H1 (cell line): ENCODE results near the gene CXCL12. TPM values are rescaled to one million over a fixed set of nuclear protein-coding genes. Genes with fewer than 3 reads are reported as not detected.

ENCODE experiments used
- CTCF ChIA-PET: fragments of 300-600 bp; sonication (Branson Sonifier 250); formaldehyde crosslinking; loops from one replicate; lab custom pipeline; 2021; ENCODE audit not compliant: partially characterized antibody; lab: Charles Lee
- POLR2A ChIA-PET: fragments of 300-600 bp; sonication (Branson Sonifier 250); formaldehyde crosslinking; loops from one replicate; lab custom pipeline; 2021; ENCODE audit warnings: inconsistent platforms; ENCODE audit not compliant: partially characterized antibody; lab: Charles Lee
- DNase-seq, 2 experiments: peaks; one replicate each; pipeline versions ENCODE4 v3.0.0 to v3.0.0-alpha.2; 2010 to 2022; ENCODE audit warnings: low spot score in 2 of 2, low read depth in 1 of 2, mixed read lengths in 1 of 2
- FAIRE-seq: peaks from 2 replicates; lab custom pipeline; 2011; peaks lifted over from hg19 to GRCh38; lab: Jason Lieb, UNC
- H2AFZ ChIP-seq: 2 replicates; pipeline ENCODE4 v1.8.1; 2012; ENCODE audit warnings: low read length, inconsistent platforms
- H2AK5ac ChIP-seq: 2 replicates; pipeline ENCODE4 v1.6.1; 2013; ENCODE audit warnings: low read depth, low read length
- H2BK120ac ChIP-seq: replicated peaks from 2 replicates; pipeline ENCODE3; 2013; ENCODE audit warnings: low read depth, low read length, inconsistent platforms
- H2BK12ac ChIP-seq: 2 replicates; pipeline ENCODE4 v1.6.1; 2013; ENCODE audit warnings: low read depth, low read length
- H2BK15ac ChIP-seq: 2 replicates; pipeline ENCODE4 v1.6.1; 2013; ENCODE audit warnings: low read length
- H2BK20ac ChIP-seq: 2 replicates; pipeline ENCODE4 v1.6.1; 2013; ENCODE audit warnings: low read length
- H2BK5ac ChIP-seq: 2 replicates; pipeline ENCODE4 v1.6.1; 2013; ENCODE audit warnings: low read depth, low read length
- H3K14ac ChIP-seq: 2 replicates; pipeline ENCODE4 v1.6.1; 2013; ENCODE audit warnings: inconsistent platforms; ENCODE audit not compliant: insufficient read length
- H3K18ac ChIP-seq: 2 replicates; pipeline ENCODE4 v1.6.1; 2013; ENCODE audit warnings: low read length; ENCODE audit errors: extremely low read depth
- H3K23ac ChIP-seq: 2 replicates; pipeline ENCODE4 v1.6.1; 2013; ENCODE audit warnings: inconsistent platforms; ENCODE audit not compliant: insufficient read length
- H3K23me2 ChIP-seq: 2 replicates; pipeline ENCODE4 v1.6.1; 2013; ENCODE audit warnings: low read depth, low read length
- H3K27ac ChIP-seq: 2 replicates; pipeline ENCODE4 v1.6.1; 2011; ENCODE audit warnings: low read depth, low read length, inconsistent platforms
- H3K27me3 ChIP-seq, 4 experiments: replicated peaks in 1 of 4; 1 replicate in 1 of 4; 2 replicates in 3 of 4; pipeline versions ENCODE4 v1.6.1 to v1.8.1; 2011 to 2013; ENCODE audit warnings: low read length in 3 of 4, mild to moderate bottlenecking in 3 of 4, inconsistent platforms in 2 of 4, mixed read lengths in 2 of 4, moderate library complexity in 1 of 4; ENCODE audit not compliant: control insufficient read depth in 3 of 4, insufficient read depth in 3 of 4; ENCODE audit errors: extremely low read depth in 1 of 4
- H3K36me3 ChIP-seq, 4 experiments: 2 replicates each; pipeline versions ENCODE4 v1.6.1 to v1.8.1; 2011 to 2013; ENCODE audit warnings: mild to moderate bottlenecking in 4 of 4, low read length in 3 of 4, moderate library complexity in 2 of 4, control low read depth in 1 of 4, inconsistent platforms in 1 of 4; ENCODE audit not compliant: insufficient read depth in 4 of 4, control insufficient read depth in 2 of 4
- H3K4ac ChIP-seq: replicated peaks from 2 replicates; pipeline ENCODE3; 2013; ENCODE audit warnings: low read length, low read depth, mixed read lengths, inconsistent platforms; ENCODE audit not compliant: insufficient read length
- H3K4me1 ChIP-seq, 4 experiments: replicated peaks in 1 of 4; 1 replicate in 1 of 4; 2 replicates in 3 of 4; pipeline versions ENCODE4 v1.6.1 to v1.8.1; 2011 to 2013; ENCODE audit warnings: low read length in 3 of 4, inconsistent platforms in 2 of 4, mixed read lengths in 1 of 4; ENCODE audit not compliant: insufficient read depth in 4 of 4, control insufficient read depth in 3 of 4
- H3K4me2 ChIP-seq, 2 experiments: 2 replicates each; pipeline versions ENCODE4 v1.6.1 to v1.8.1; 2011 to 2013; ENCODE audit warnings: low read depth in 2 of 2, low read length in 2 of 2, control low read depth in 1 of 2, inconsistent platforms in 1 of 2, mild to moderate bottlenecking in 1 of 2; ENCODE audit not compliant: insufficient read depth in 1 of 2
- H3K4me3 ChIP-seq, 4 experiments: fragments of 200-600, 300-600 bp in 1 of 4; sonication (generic), shearing (Covaris generic), sonication (Bioruptor Twin) in 1 of 4; 2 replicates each; pipeline versions ENCODE4 v1.5.1 to v1.8.1; 2011 to 2016; ENCODE audit warnings: low read length in 4 of 4, low read depth in 3 of 4, control low read depth in 2 of 4, inconsistent platforms in 2 of 4, mild to moderate bottlenecking in 2 of 4, mixed read lengths in 1 of 4, moderate library complexity in 1 of 4; ENCODE audit not compliant: insufficient read depth in 2 of 4; ENCODE audit errors: extremely low read depth in 1 of 4
- H3K56ac ChIP-seq: replicated peaks from 2 replicates; pipeline ENCODE3; 2013; ENCODE audit warnings: low read depth, mild to moderate bottlenecking, mixed read lengths, low read length, inconsistent platforms; ENCODE audit not compliant: insufficient read length
- H3K79me1 ChIP-seq: 2 replicates; pipeline ENCODE4 v1.6.1; 2013; ENCODE audit warnings: low read depth, low read length, control low read depth
- H3K79me2 ChIP-seq, 2 experiments: 2 replicates each; pipeline versions ENCODE4 v1.6.1 to v1.8.1; 2012 to 2013; ENCODE audit warnings: low read length in 2 of 2, mild to moderate bottlenecking in 2 of 2, inconsistent platforms in 1 of 2; ENCODE audit not compliant: insufficient read depth in 2 of 2, control insufficient read depth in 1 of 2
- H3K9ac ChIP-seq, 4 experiments: replicated peaks in 1 of 4; 1 replicate in 1 of 4; 2 replicates in 3 of 4; pipeline versions ENCODE4 v1.6.1 to v1.8.1; 2011 to 2013; ENCODE audit warnings: low read depth in 3 of 4, low read length in 3 of 4, control low read depth in 2 of 4, mild to moderate bottlenecking in 2 of 4, moderate library complexity in 2 of 4, inconsistent platforms in 1 of 4; ENCODE audit errors: extremely low read depth in 1 of 4
- H3K9me3 ChIP-seq, 2 experiments: 2 replicates each; pipeline versions ENCODE4 v1.6.1 to v1.8.1; 2012 to 2013; ENCODE audit warnings: mild to moderate bottlenecking in 2 of 2, moderate library complexity in 2 of 2, control low read depth in 1 of 2, inconsistent platforms in 1 of 2, low read depth in 1 of 2, low read length in 1 of 2, mixed read lengths in 1 of 2; ENCODE audit not compliant: insufficient read depth in 2 of 2
- H4K20me1 ChIP-seq, 2 experiments: replicated peaks in 1 of 2; 2 replicates each; pipeline versions ENCODE3 to v1.8.1; 2011 to 2013; ENCODE audit warnings: inconsistent platforms in 2 of 2, low read length in 2 of 2, mild to moderate bottlenecking in 1 of 2; ENCODE audit not compliant: insufficient read depth in 2 of 2, control insufficient read depth in 1 of 2
- H4K5ac ChIP-seq: 2 replicates; pipeline ENCODE4 v1.6.1; 2013; ENCODE audit warnings: low read length, low read depth, mixed read lengths, inconsistent platforms; ENCODE audit not compliant: insufficient read length
- H4K8ac ChIP-seq: 2 replicates; pipeline ENCODE4 v1.8.0; 2013; ENCODE audit warnings: mild to moderate bottlenecking, moderate library complexity, low read length, inconsistent platforms; ENCODE audit not compliant: insufficient read depth; ENCODE audit errors: extremely low read depth
- H4K91ac ChIP-seq: replicated peaks from 2 replicates; pipeline ENCODE3; 2013; ENCODE audit warnings: low read length, mixed read lengths, inconsistent platforms; ENCODE audit not compliant: insufficient read length
- ASH2L ChIP-seq: fragments of 200-600, 300-600 bp; sonication (generic); IDR thresholded peaks from one replicate; pipeline ENCODE4 v1.7.1; 2017; ENCODE audit warnings: low read length
- CBX8 ChIP-seq: fragments of 300-800, 300-1000 bp; sonication (generic); IDR thresholded peaks from 2 replicates; pipeline ENCODE4 v1.7.1; 2016; ENCODE audit warnings: low read depth, low read length, borderline replicate concordance
- CHD2 ChIP-seq: IDR thresholded peaks from 2 replicates; pipeline ENCODE4 v1.6.1; 2012; ENCODE audit warnings: low read length, improper control_type of control experiment
- JUN ChIP-seq: IDR thresholded peaks from 2 replicates; pipeline ENCODE4 v1.6.1; 2011; ENCODE audit warnings: low read depth, mild to moderate bottlenecking, improper control_type of control experiment, low read length
- KDM1A ChIP-seq: fragments of 200-600, 300-600 bp; sonication (generic); IDR thresholded peaks from 2 replicates; pipeline ENCODE4 v1.7.1; 2016; ENCODE audit warnings: mild to moderate bottlenecking, low read length, borderline replicate concordance
- KDM5A ChIP-seq: fragments of 200-600 bp; IDR thresholded peaks from 2 replicates; pipeline ENCODE4 v1.7.1; 2012; ENCODE audit warnings: mild to moderate bottlenecking, low read length, inconsistent platforms, mixed read lengths
- NANOG ChIP-seq: IDR thresholded peaks from 2 replicates; pipeline ENCODE4 v1.6.1; 2011; ENCODE audit warnings: low read length, low read depth, mild to moderate bottlenecking, inconsistent platforms; ENCODE audit not compliant: insufficient read depth, poor library complexity, severe bottlenecking
- SIN3A ChIP-seq, 2 experiments: IDR thresholded peaks in 1 of 2; conservative IDR thresholded peaks in 1 of 2; 2 replicates each; pipeline ENCODE4 v1.6.1; 2011 to 2012; ENCODE audit warnings: low read length in 2 of 2, improper control_type of control experiment in 1 of 2, low read depth in 1 of 2, mild to moderate bottlenecking in 1 of 2
- SP2 ChIP-seq: IDR thresholded peaks from 2 replicates; pipeline ENCODE4 v1.6.1; 2012; ENCODE audit warnings: mild to moderate bottlenecking, low read length, inconsistent platforms
- SUZ12 ChIP-seq: fragments of 200-600 bp; sonication (generic); IDR thresholded peaks from 2 replicates; pipeline ENCODE4 v1.6.1; 2012; ENCODE audit warnings: mild to moderate bottlenecking, inconsistent platforms, low read length, moderate library complexity, mixed read lengths
- TBP ChIP-seq: IDR thresholded peaks from 2 replicates; pipeline ENCODE4 v1.6.1; 2011; ENCODE audit warnings: low read depth, low read length, improper control_type of control experiment
- TCF12 ChIP-seq: IDR thresholded peaks from 2 replicates; pipeline ENCODE4 v1.6.1; 2011; ENCODE audit warnings: low read depth, mild to moderate bottlenecking, low read length
- YY1 ChIP-seq: IDR thresholded peaks from 2 replicates; pipeline ENCODE4 v1.6.1; 2011; ENCODE audit warnings: low read depth, mild to moderate bottlenecking, low read length
- whole genome bisulfite sequencing, 2 experiments: shearing (Covaris generic) in 1 of 2; methylation state at CpG; one replicate each; pipeline versions ENCODE4 v1.1.6 to v1.1.7; 2013 to 2015; ENCODE audit warnings: low lambda C conversion rate in 2 of 2, mixed read lengths in 2 of 2, inconsistent platforms in 1 of 2, low coverage in 1 of 2, missing lambda C conversion rate in 1 of 2; ENCODE audit not compliant: insufficient replicate concordance in 2 of 2, insufficient coverage in 1 of 2, insufficient read length in 1 of 2; ENCODE audit errors: extremely low coverage in 1 of 2, missing lambda C conversion rate in 1 of 2; 5-methylcytosine and 5-hydroxymethylcytosine counted together
- polyA plus RNA-seq, 7 experiments: library from polyadenylated mRNA; depleted of rRNA in 3 of 7; stranded (reverse) in 5 of 7; unstranded in 2 of 7; fragments of >200 nt in 5 of 7; fragments of 200-250 nt in 2 of 7; gene quantifications; 1 replicate in 5 of 7; 2 replicates in 1 of 7; 4 replicates in 1 of 7; pipeline versions ENCODE4 v1.2.1 to v1.2.3, GENCODE V29; 2011 to 2013; ENCODE audit warnings: missing spikeins in 2 of 7, mixed read lengths in 2 of 7
- total RNA-seq: library from RNA; stranded (reverse); fragmentation: NEBNext Ultra II Directional; extraction: Animal tissue kit (Norgen Biotek cat#: 25700); gene quantifications from 2 replicates; pipeline ENCODE4 v1.2.1, GENCODE V29; 2021
- TF ChIP-seq, protein P1 (sequence below): IDR thresholded peaks from 2 replicates; pipeline ENCODE4 v1.6.1; 2011; ENCODE audit warnings: low read depth, mild to moderate bottlenecking, low read length; ENCODE audit not compliant: insufficient read depth

The CXCL12 gene
- total and polyA plus RNA-seq, 2 of the 8 experiments (the other 6 are each of a cell fraction or from before 2014, with no cell fraction given) = 51.4 to 53.8 TPM

DNA sequence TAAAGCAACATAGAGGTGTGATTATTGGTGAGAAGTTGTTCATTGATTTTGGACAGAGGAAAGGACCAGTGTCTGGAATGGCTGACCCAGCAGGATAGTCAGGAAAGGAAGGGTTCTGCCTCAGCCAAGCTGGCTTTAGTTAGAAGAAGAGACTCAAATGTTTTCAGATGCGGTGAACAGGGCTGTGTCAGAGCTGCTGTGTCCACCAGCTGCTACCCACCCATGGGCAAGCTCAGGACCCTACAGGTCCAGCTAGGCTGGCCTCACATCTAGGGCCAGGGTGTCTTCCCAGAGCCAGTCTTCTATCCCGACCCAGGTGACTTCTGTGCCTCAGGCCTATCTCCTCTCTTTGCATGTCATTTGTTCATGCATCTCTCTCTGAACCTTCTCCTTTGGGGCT, 37.3 kb upstream of the CXCL12 start:
- Histone ChIP-seq H3K4ac (no peak overlapping the region), H2BK15ac (no peak overlapping the region), H3K14ac (no peak overlapping the region), H4K20me1 (no peaks in the 10 kb centered on the region), H3K27me3 (no peaks in the 10 kb centered on the region), H3K27ac (no peak overlapping the region), H2BK20ac (no peak overlapping the region), H3K9me3 (0 out of 4 replicates have a peak, but pooled peaks cover 0 to 3% of the 10 kb centered on the region in 2 experiments), H4K5ac (no peak overlapping the region), H3K56ac (no peak overlapping the region), H3K18ac (no peak overlapping the region), H2BK120ac (no peak overlapping the region), H3K4me1 (0 out of 7 replicates have a peak, but pooled peaks cover 0 to 2% (median 0%) of the 10 kb centered on the region in 4 experiments), H3K36me3 (no peaks in the 10 kb centered on the region), H4K8ac (no peak overlapping the region), H3K23ac (no peak overlapping the region), H2AK5ac (no peak overlapping the region), H3K9ac (no peak overlapping the region), H3K4me3 (no peak overlapping the region), H3K79me2 (no peaks in the 10 kb centered on the region)
- FAIRE-seq = no peak
- ChIA-PET POLR2A (no interaction called here), CTCF (no interaction called here)
- TF ChIP-seq YY1 (no peak), SUZ12 (no peak), NANOG (no peak), TBP (no peak), JUN (no peak), SP2 (no peak), KDM1A (no peak), ASH2L (no peak), CHD2 (no peak), KDM5A (no peak), SIN3A (conservative IDR thresholded peaks at IDR 0.05 in 1 of 2, IDR thresholded peaks at IDR 0.05 in 1 of 2; ENCODE audit: low read depth in 1 of 2, low read length in 2 of 2) (no peak), CBX8 (no peak), TCF12 (no peak)
- TF ChIP-seq, protein P1, sequence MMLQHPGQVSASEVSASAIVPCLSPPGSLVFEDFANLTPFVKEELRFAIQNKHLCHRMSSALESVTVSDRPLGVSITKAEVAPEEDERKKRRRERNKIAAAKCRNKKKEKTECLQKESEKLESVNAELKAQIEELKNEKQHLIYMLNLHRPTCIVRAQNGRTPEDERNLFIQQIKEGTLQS = no peak
- TF ChIP-seq, all 59 proteins: peak for 0
- Histone ChIP-seq H3K79me1 (no peaks in the 10 kb centered on the region), H2BK5ac (no peak overlapping the region), H4K91ac (no peak overlapping the region), H2BK12ac (no peak overlapping the region), H2AFZ (no peak overlapping the region), H3K23me2 (no peaks in the 10 kb centered on the region; the same call in 1 of the 2 replicates), H3K4me2 (no peak overlapping the region)
- 95% methylated on average over 2 of the region's 2 CpGs; no CpG with 5 or more reads in 1 of the 2 experiments for WGBS, 2 experiments
- DNase-seq = no peak
